ENCODE measurements around the gene PSMB3.
"Not testable (repeated sequence)": the region's sequence is repeated elsewhere in the genome, so short reads cannot be mapped to it uniquely, and the experiment has no call there.

PSMB3 gene

GRCh38 chr17:38750044-38750311, 2.6 kb upstream of the PSMB3 start:
- no peak for DNase-seq

- no peak for DNase-seq
Measured at GRCh38 chr17:38750312-38751121, 2.0 kb upstream of the PSMB3 start.

GRCh38 chr17:38751144-38751807, 1.3 kb upstream of the PSMB3 start:
- no peak for DNase-seq

- peak; percentile 85 for DNase-seq
Measured at GRCh38 chr17:38751808-38752307, 683 bp upstream of the PSMB3 start.

GRCh38 chr17:38753071-38753506, 548 bp downstream of the PSMB3 start:
- DNase-seq: no peak

- peak; percentile 40 for DNase-seq
Measured at GRCh38 chr17:38761612-38762011, 9.1 kb downstream of the PSMB3 start.

GRCh38 chr17:38762231-38762630, 9.7 kb downstream of the PSMB3 start:
- no peak for DNase-seq

GRCh38 chr17:38766341-38766740, 13.8 kb downstream of the PSMB3 start:
- DNase-seq: no peak

GRCh38 chr17:38768417-38768816, 15.9 kb downstream of the PSMB3 start:
- DNase-seq: no peak

GRCh38 chr17:38773258-38773657, 20.7 kb downstream of the PSMB3 start:
- DNase-seq: no peak

GRCh38 chr17:38777641-38778250, 25.2 kb downstream of the PSMB3 start:
- DNase-seq: no peak

- DNase-seq: no peak
Measured at GRCh38 chr17:38779965-38780752, 27.6 kb downstream of the PSMB3 start.

GRCh38 chr17:38783227-38783626, 30.7 kb downstream of the PSMB3 start:
- no peak for DNase-seq

GRCh38 chr17:38786372-38786771, 33.8 kb downstream of the PSMB3 start:
- DNase-seq: no peak

GRCh38 chr17:38787999-38788398, 35.5 kb downstream of the PSMB3 start:
- DNase-seq: not testable (repeated sequence)

- DNase-seq: no peak
Measured at GRCh38 chr17:38789185-38789584, 36.6 kb downstream of the PSMB3 start.

- not testable (repeated sequence) for DNase-seq
Measured at GRCh38 chr17:38790148-38790707, 37.7 kb downstream of the PSMB3 start.

- DNase-seq: no peak
Measured at GRCh38 chr17:38791162-38791561, 38.6 kb downstream of the PSMB3 start.

GRCh38 chr17:38794221-38794620, 41.7 kb downstream of the PSMB3 start:
- DNase-seq: no peak

GRCh38 chr17:38796451-38797157, 44.1 kb downstream of the PSMB3 start:
- no peak for DNase-seq

- no peak for DNase-seq
Measured at GRCh38 chr17:38797158-38797490, 44.6 kb downstream of the PSMB3 start.

- DNase-seq: no peak
Measured at GRCh38 chr17:38797828-38798227, 45.3 kb downstream of the PSMB3 start.
